ENCODE data around the gene SRP9.

- no peak for TF ChIP-seq POLR2A (IDR thresholded peaks at IDR 0.05)
- TF ChIP-seq, protein P1, sequence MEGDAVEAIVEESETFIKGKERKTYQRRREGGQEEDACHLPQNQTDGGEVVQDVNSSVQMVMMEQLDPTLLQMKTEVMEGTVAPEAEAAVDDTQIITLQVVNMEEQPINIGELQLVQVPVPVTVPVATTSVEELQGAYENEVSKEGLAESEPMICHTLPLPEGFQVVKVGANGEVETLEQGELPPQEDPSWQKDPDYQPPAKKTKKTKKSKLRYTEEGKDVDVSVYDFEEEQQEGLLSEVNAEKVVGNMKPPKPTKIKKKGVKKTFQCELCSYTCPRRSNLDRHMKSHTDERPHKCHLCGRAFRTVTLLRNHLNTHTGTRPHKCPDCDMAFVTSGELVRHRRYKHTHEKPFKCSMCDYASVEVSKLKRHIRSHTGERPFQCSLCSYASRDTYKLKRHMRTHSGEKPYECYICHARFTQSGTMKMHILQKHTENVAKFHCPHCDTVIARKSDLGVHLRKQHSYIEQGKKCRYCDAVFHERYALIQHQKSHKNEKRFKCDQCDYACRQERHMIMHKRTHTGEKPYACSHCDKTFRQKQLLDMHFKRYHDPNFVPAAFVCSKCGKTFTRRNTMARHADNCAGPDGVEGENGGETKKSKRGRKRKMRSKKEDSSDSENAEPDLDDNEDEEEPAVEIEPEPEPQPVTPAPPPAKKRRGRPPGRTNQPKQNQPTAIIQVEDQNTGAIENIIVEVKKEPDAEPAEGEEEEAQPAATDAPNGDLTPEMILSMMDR (IDR thresholded peaks at IDR 0.05) = no peak
Measured at GRCh38 chr1:225765982-225766674, 11.5 kb upstream of the SRP9 start.
